GM23248 (cell line): ENCODE data around the gene MYO5B. TPM values are rescaled to one million over a fixed set of nuclear protein-coding genes. Genes with fewer than 3 reads are reported as not detected.
"Not testable (repeated sequence)": the region's sequence is repeated elsewhere in the genome, so short reads cannot be mapped to it uniquely, and the experiment has no call there.

Source experiments
- DNase-seq: peaks from one replicate; pipeline ENCODE4 v3.0.0-alpha.2; 2015
- H2AFZ ChIP-seq: fragments of 200-600 bp; sonication (generic); 2 replicates; pipeline ENCODE4 v1.6.1; 2016; ENCODE audit warnings: antibody characterized with exemption
- H3F3A ChIP-seq: fragments of 200-600 bp; sonication (generic); 2 replicates; pipeline ENCODE4 v1.6.1; 2016; ENCODE audit warnings: mild to moderate bottlenecking, antibody characterized with exemption, mixed run types; ENCODE audit not compliant: insufficient read depth
- H3K27ac ChIP-seq: fragments of 200-600 bp; sonication (generic); 2 replicates; pipeline ENCODE4 v1.5.1; 2016; ENCODE audit warnings: mild to moderate bottlenecking
- H3K27me3 ChIP-seq: fragments of 200-600 bp; sonication (generic); replicated peaks from 2 replicates; pipeline ENCODE4 v1.6.1; 2016; ENCODE audit warnings: mild to moderate bottlenecking; ENCODE audit not compliant: insufficient read depth
- H3K36me3 ChIP-seq: fragments of 200-600 bp; sonication (generic); 2 replicates; pipeline ENCODE4 v1.6.1; 2016; ENCODE audit warnings: low read depth, mild to moderate bottlenecking
- H3K4me1 ChIP-seq: fragments of 200-600 bp; sonication (generic); 2 replicates; pipeline ENCODE4 v1.6.1; 2016; ENCODE audit warnings: mild to moderate bottlenecking; ENCODE audit not compliant: insufficient read depth
- H3K4me2 ChIP-seq: fragments of 200-600 bp; sonication (generic); one replicate; pipeline ENCODE4 v1.6.1; 2016; ENCODE audit warnings: mild to moderate bottlenecking; ENCODE audit not compliant: unreplicated experiment
- H3K4me3 ChIP-seq: fragments of 200-600 bp; sonication (generic); 2 replicates; pipeline ENCODE4 v1.5.1; 2016; ENCODE audit warnings: mild to moderate bottlenecking
- H3K79me2 ChIP-seq: fragments of 200-600 bp; sonication (generic); 2 replicates; pipeline ENCODE4 v1.6.1; 2016; ENCODE audit warnings: mild to moderate bottlenecking; ENCODE audit not compliant: insufficient read depth
- H3K9ac ChIP-seq: fragments of 200-600 bp; sonication (generic); 2 replicates; pipeline ENCODE4 v1.6.1; 2016; ENCODE audit warnings: mild to moderate bottlenecking
- H3K9me2 ChIP-seq: fragments of 200-600 bp; sonication (generic); 2 replicates; pipeline ENCODE4 v1.6.1; 2016; ENCODE audit warnings: mixed run types, mild to moderate bottlenecking, moderate library complexity; ENCODE audit not compliant: insufficient read depth
- H3K9me3 ChIP-seq: fragments of 200-600 bp; sonication (generic); one replicate; pipeline ENCODE4 v1.6.1; 2017; ENCODE audit warnings: low read depth
- H4K20me1 ChIP-seq: fragments of 200-600 bp; sonication (generic); 2 replicates; pipeline ENCODE4 v1.6.0; 2016; ENCODE audit not compliant: insufficient read depth
- EZH2 ChIP-seq: fragments of 200-600 bp; sonication (generic); IDR thresholded peaks from 2 replicates; pipeline ENCODE4 v1.6.1; 2018; ENCODE audit warnings: antibody characterized with exemption, mild to moderate bottlenecking; ENCODE audit not compliant: insufficient read depth, poor library complexity, severe bottlenecking
- EZH2phosphoT487 ChIP-seq: fragments of 200-600 bp; sonication (generic); IDR thresholded peaks from 2 replicates; pipeline ENCODE4 v1.6.1; 2018; ENCODE audit warnings: antibody characterized with exemption, moderate library complexity, mild to moderate bottlenecking, low read depth; ENCODE audit not compliant: insufficient read depth
- WGBS, 2 experiments: methylation state at CpG; one replicate each; pipeline ENCODE4 v1.1.6; 2015 to 2017; ENCODE audit warnings: low lambda C conversion rate in 2 of 2, low coverage in 1 of 2; ENCODE audit errors: missing lambda C conversion rate in 2 of 2; 5-methylcytosine and 5-hydroxymethylcytosine counted together
- in situ Hi-C: fragments of 300-500 bp; cut with MboI; formaldehyde crosslinking; loops from 2 replicates; pipeline ENCODE4 v1.15.0; 2020
- polyA plus RNA-seq: library from polyadenylated mRNA; unstranded; fragments of >200 nt; fragmentation: Nextera tagmentation; extraction: Ambion mirVana; gene quantifications from 2 replicates; pipeline ENCODE4 v1.2.1, GENCODE V29; 2016
- total RNA-seq: library from RNA; depleted of rRNA; stranded (reverse); fragments of >200 nt; shearing (Covaris generic); gene quantifications from 2 replicates; pipeline ENCODE4 v1.2.3, GENCODE V29; 2014

Gene MYO5B
- total and polyA plus RNA-seq, 2 experiments from 2014 or later = 0.03 TPM; not detected in 1

GRCh38 chr18:49798001-49798400, 396.9 kb downstream of the MYO5B start:
- H3K9me3 ChIP-seq = no peaks in the 10 kb centered on the region
- WGBS, 2 experiments = 96 to 97% methylated on average over 4 of the region's 4 CpGs
- H3K9me2 ChIP-seq = no peaks in the 10 kb centered on the region
- TF ChIP-seq EZH2 = no peak
- no peak for TF ChIP-seq EZH2phosphoT487
- H3K27ac ChIP-seq = no peak overlapping the region
- H3K9ac ChIP-seq = no peak overlapping the region
- H3K27me3 ChIP-seq = no peaks in the 10 kb centered on the region
- in situ Hi-C loops = no loop called here
- peaks cover 31% of the 10 kb centered on the region for H3K36me3 ChIP-seq
- no peak overlapping the region for H2AFZ ChIP-seq
- H3K79me2 ChIP-seq = peaks cover 34% of the 10 kb centered on the region
- H4K20me1 ChIP-seq = no peaks in the 10 kb centered on the region
- H3K4me2 ChIP-seq = no peak overlapping the region
- H3F3A ChIP-seq = no peaks in the 10 kb centered on the region
- DNase-seq = no peak
- no peak overlapping the region for H3K4me3 ChIP-seq
- no peaks in the 10 kb centered on the region for H3K4me1 ChIP-seq

DNA sequence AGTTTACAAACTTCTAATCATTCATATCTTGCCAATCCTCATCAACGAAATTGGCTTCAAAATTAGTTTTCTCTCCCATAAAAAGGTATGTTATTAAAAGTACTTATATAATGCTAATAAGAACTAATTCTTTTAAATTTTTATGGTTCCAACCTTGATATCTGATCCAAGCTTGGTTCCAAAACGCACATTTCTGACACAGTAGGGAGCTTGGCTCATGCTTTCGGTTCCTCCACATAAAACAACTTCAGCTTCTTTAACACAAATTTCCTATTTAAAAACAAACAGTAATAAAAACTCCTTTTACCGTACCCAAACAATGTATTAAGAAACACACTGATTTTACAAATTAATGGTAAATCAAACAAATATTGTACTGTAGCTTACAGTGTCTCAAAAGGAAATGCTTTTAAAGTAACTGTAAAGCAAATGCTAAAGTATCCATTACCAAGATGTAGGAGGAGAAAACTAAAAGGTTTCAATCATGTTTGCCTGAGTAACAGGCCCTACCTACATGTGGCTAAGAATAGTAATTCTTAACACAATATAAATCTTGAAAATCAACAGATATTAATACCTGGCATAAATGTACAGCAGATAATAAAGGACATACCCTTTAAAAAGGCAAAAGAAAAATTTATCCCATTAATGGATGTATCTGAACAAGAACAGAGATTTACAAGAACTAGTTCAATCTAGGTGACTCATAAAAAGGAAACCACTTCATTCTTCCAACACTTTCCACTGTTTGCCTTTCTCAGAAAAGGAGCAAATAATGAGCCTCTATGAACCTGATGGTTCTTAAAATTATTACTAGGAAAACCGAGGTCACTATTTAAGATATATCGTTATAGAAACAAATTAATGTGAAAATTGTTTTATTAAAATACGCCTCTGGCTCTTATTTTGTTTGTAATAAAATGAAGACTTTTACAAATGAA, 399.1 kb downstream of the MYO5B start:
- Histone ChIP-seq H3K36me3 (peaks cover 47% of the 10 kb centered on the region), H3K4me2 (no peak overlapping the region), H2AFZ (no peak overlapping the region), H3K9ac (no peak overlapping the region), H3F3A (no peaks in the 10 kb centered on the region), H3K79me2 (peaks cover 21% of the 10 kb centered on the region; the same call in 1 of the 2 replicates), H3K4me1 (no peaks in the 10 kb centered on the region), H3K27ac (no peak overlapping the region), H3K27me3 (no peaks in the 10 kb centered on the region), H4K20me1 (no peaks in the 10 kb centered on the region), H3K4me3 (no peak overlapping the region), H3K9me3 (no peaks in the 10 kb centered on the region), H3K9me2 (no peaks in the 10 kb centered on the region)
- no peak for TF ChIP-seq EZH2
- TF ChIP-seq EZH2phosphoT487 = no peak
- peak; percentile 21 for DNase-seq
- 97 to 100% methylated on average over 7 of the region's 7 CpGs for WGBS, 2 experiments
- in situ Hi-C loops = no loop called here

DNA sequence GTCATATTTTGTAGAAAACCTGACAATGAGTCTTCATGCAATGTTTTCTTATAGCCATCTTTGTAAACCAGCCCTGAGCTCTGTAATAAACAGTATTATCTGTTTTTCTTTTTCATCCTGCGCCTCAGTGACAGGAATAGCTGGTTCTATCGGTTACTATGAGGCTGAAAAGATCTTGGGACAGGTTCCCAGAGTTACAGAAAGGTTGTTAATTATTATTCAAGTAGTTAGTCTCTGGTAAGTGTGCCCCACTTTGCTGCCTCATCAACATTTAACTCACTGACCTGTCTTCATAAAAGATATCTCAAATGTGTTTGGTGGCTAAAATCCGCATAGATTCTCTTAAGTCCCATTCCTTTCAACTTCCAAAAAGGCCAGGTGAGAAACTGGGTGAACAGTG, 400.2 kb downstream of the MYO5B start:
- H3K79me2 ChIP-seq = peaks cover 19% of the 10 kb centered on the region; the same call in 1 of the 2 replicates
- no peak overlapping the region for H3K4me2 ChIP-seq
- no peaks in the 10 kb centered on the region for H3F3A ChIP-seq
- no peak overlapping the region for H3K4me3 ChIP-seq
- H2AFZ ChIP-seq = no peak overlapping the region
- H3K27ac ChIP-seq = no peak overlapping the region
- 99% methylated on average over 3 of the region's 3 CpGs for WGBS, 2 experiments
- no peaks in the 10 kb centered on the region for H4K20me1 ChIP-seq
- H3K36me3 ChIP-seq = peaks cover 58% of the 10 kb centered on the region
- no peaks in the 10 kb centered on the region for H3K9me2 ChIP-seq
- H3K9me3 ChIP-seq = no peaks in the 10 kb centered on the region
- no peaks in the 10 kb centered on the region for H3K4me1 ChIP-seq
- in situ Hi-C loops = no loop called here
- TF ChIP-seq EZH2 = no peak
- TF ChIP-seq EZH2phosphoT487 = no peak
- no peaks in the 10 kb centered on the region for H3K27me3 ChIP-seq
- no peak for DNase-seq
- H3K9ac ChIP-seq = no peak overlapping the region

GRCh38 chr18:49789560-49790134, 405.3 kb downstream of the MYO5B start:
- H3K79me2 ChIP-seq, H2AFZ ChIP-seq, H3K4me1 ChIP-seq, H4K20me1 ChIP-seq, H3K9me3 ChIP-seq, H3K9ac ChIP-seq, H3K4me3 ChIP-seq, H3K27ac ChIP-seq, H3K9me2 ChIP-seq, DNase-seq, H3K4me2 ChIP-seq, H3K27me3 ChIP-seq: not testable (repeated sequence)
- in situ Hi-C loops = loop anchor here (10.0 kb wide), 1 partner anchor 225 kb away; the partner anchor contains the start of gene LIPG
- H3K36me3 ChIP-seq = peaks cover 71% of the 10 kb centered on the region
- WGBS, 2 experiments = 85 to 91% methylated on average over 8 of the region's 8 CpGs
- peaks cover 20% of the 10 kb centered on the region; the same call in 1 of the 2 replicates for H3F3A ChIP-seq
